ENCODE results near the gene VAPB.

DNA sequence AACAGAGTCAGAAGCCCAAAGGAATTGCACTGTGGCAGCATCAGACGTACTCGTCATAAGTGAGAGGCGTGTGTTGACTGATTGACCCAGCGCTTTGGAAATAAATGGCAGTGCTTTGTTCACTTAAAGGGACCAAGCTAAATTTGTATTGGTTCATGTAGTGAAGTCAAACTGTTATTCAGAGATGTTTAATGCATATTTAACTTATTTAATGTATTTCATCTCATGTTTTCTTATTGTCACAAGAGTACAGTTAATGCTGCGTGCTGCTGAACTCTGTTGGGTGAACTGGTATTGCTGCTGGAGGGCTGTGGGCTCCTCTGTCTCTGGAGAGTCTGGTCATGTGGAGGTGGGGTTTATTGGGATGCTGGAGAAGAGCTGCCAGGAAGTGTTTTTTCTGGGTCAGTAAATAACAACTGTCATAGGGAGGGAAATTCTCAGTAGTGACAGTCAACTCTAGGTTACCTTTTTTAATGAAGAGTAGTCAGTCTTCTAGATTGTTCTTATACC is 55.8 kb downstream of the VAPB start:
- TF ChIP-seq, protein P1, sequence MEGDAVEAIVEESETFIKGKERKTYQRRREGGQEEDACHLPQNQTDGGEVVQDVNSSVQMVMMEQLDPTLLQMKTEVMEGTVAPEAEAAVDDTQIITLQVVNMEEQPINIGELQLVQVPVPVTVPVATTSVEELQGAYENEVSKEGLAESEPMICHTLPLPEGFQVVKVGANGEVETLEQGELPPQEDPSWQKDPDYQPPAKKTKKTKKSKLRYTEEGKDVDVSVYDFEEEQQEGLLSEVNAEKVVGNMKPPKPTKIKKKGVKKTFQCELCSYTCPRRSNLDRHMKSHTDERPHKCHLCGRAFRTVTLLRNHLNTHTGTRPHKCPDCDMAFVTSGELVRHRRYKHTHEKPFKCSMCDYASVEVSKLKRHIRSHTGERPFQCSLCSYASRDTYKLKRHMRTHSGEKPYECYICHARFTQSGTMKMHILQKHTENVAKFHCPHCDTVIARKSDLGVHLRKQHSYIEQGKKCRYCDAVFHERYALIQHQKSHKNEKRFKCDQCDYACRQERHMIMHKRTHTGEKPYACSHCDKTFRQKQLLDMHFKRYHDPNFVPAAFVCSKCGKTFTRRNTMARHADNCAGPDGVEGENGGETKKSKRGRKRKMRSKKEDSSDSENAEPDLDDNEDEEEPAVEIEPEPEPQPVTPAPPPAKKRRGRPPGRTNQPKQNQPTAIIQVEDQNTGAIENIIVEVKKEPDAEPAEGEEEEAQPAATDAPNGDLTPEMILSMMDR (IDR thresholded peaks at IDR 0.05; ENCODE audit: low read depth, low read length), result no peak
- TF ChIP-seq EZH2phosphoT487 (IDR thresholded peaks at IDR 0.05; ENCODE audit: low read depth), result no peak

All from OCI-LY3 (cell line).